Measurements from ENCODE around the gene PPM1M.
"Not testable (repeated sequence)": the region's sequence is repeated elsewhere in the genome, so short reads cannot be mapped to it uniquely, and the experiment has no call there.

PPM1M gene

DNA sequence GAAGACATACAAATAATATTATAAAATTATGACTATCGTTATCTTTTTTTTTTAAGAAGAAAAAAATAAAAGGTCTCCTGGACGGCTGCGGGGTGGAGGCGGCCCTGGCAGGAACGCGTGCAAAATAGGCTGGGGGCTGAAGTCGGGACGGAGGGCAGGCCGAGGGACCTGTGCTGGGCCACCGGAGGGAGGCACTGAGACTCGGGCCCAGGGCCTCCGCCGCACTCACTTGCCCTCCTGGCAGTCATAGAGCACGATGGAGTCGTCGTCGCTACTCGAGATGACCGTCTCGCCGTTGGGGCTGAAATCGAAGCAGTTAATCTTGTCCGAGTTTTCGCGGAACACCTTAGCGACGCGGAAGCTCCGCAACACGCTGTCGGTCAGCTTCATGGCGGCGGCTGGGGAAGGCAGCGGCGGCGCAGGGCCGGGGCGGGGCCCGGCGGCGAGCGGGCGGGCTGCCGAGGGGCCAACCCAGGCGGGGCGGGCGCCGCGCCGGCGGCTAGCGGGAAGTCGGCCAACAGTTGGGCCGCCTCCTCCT, 32.5 kb downstream of the PPM1M start:
- peak; percentile 48 for DNase-seq (ENCODE audit: low read depth)

DNA sequence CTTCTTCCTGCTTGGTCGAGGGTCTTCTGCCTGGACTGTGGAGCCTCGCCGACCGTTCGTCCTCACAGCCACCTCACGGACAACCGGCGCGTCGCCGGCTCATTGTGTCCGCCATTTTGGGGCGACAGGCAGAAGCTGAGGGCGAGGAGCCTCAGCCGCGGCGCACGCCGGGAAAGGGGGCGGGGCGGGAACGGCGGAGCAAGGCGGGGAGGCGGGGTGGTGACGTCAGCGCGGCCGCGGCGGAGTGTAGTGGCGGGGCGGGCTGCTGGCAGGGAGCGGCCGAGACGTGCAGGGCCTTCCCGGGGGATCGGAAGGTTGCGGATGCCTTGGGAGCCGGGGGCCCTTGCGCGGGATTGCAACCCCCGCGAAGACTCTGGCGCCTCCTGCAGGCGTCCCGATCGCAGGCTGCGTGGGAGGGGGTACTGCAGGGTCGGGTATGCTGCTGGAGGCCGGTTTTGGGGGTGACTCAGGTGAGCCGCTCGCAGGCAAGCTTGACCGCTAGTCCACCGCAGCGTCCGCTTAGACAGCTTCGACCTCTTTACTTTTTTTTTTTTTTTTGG, 33.0 kb downstream of the PPM1M start, which contains the start of gene WDR82:
Gene WDR82, minus strand, starts transcription at position 140 of the 560 bp plus-strand sequence. CDS start 288 bp downstream, outside the sequence.
- peak; percentile 96 for DNase-seq (ENCODE audit: low read depth)

GRCh38 chr3:52279596-52279995, 34.0 kb downstream of the PPM1M start:
- no peak for DNase-seq (ENCODE audit: low read depth)

- no peak for DNase-seq (ENCODE audit: low read depth)
Measured at GRCh38 chr3:52280050-52280461, 34.5 kb downstream of the PPM1M start.

GRCh38 chr3:52281981-52282801, 36.6 kb downstream of the PPM1M start:
- no peak for DNase-seq (ENCODE audit: low read depth)

- DNase-seq (ENCODE audit: low read depth): no peak
Measured at GRCh38 chr3:52283306-52283705, 37.7 kb downstream of the PPM1M start.

DNA sequence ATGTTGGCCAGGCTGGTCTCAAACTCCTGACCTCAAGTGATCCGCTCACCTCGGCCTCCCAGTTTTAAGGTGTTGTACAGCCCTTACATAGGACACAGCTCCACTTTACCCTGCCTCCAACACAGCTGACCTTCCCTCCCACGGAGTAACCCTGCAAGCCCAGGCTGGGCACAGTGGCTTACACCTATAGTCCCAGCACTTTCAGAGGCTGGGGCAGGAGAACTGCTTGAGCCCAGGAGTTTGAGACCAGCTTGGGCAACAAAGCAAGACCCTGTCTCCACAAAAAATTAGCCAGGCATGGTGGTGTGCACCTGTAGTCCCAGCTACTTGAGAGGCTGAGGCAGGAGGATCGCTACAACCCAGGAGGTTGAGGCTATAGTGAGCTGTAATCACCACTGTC, 38.5 kb downstream of the PPM1M start:
- DNase-seq (ENCODE audit: low read depth): not testable (repeated sequence)

DNA sequence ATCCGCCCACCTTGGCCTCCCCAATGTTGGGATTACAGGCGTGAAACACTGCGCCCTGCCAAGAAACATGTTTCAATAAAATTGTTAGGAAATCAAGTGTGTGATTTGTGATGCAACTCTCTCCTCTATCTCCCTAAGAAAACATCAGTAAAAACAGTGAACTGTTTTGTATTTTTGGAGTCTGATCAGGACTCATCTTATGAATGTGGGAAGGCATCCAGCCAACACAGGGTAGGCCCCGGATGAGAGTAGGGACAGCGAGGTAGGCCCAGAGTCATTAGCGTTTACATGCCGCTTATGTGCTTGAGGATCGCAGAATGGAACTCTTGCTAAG, 41.2 kb downstream of the PPM1M start:
- DNase-seq (ENCODE audit: low read depth): no peak

DNA sequence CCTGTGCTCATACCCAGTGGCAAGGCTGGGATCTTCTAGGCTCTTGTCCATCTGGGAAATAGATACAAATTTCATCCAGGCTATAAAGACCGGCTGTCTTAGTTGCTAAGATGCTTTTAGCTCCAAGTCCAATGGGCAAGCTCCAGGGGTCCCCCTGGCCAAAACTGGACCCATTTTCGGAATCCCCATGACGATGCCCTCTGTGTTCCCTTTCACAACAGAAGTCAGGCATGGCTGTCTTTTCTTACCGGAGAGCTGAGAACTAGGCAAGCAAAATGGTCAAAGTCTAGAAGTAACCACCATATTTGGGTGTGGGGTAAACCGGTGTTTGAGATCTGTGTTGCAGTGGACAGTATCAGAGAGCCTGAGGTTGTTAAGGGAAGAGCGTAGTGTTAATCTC, 43.1 kb downstream of the PPM1M start:
- DNase-seq (ENCODE audit: low read depth): no peak

DNA sequence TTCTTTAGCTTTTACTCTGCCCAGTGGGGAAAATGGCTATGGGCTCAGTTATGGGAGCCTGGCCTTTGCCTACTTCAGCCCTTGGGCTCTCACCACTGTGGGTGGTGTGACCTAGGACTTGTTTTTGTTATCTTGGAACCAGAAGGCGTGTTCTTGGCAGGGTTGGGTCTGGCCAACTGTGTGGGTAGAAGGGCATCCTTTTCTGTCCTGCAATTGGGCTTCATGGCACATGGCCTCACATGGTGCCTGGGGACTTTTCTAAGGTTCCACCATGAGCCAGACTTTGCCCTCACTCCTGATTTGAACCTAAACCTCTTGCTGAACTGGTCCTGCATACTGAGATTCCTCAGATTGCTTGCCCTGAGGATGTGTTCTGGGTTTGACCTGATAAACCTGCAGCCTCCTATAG, 43.8 kb downstream of the PPM1M start:
- DNase-seq (ENCODE audit: low read depth): no peak

- no peak for DNase-seq (ENCODE audit: low read depth)
Measured at GRCh38 chr3:52289747-52290595, 44.4 kb downstream of the PPM1M start.

- no peak for DNase-seq (ENCODE audit: low read depth)
Measured at GRCh38 chr3:52290596-52291507, 45.3 kb downstream of the PPM1M start.

GRCh38 chr3:52291508-52292181, 46.1 kb downstream of the PPM1M start:
- no peak for DNase-seq (ENCODE audit: low read depth)

- DNase-seq (ENCODE audit: low read depth): no peak
Measured at GRCh38 chr3:52292247-52293065, 46.9 kb downstream of the PPM1M start.

GRCh38 chr3:52293491-52294319, 48.1 kb downstream of the PPM1M start:
- no peak for DNase-seq (ENCODE audit: low read depth)

DNA sequence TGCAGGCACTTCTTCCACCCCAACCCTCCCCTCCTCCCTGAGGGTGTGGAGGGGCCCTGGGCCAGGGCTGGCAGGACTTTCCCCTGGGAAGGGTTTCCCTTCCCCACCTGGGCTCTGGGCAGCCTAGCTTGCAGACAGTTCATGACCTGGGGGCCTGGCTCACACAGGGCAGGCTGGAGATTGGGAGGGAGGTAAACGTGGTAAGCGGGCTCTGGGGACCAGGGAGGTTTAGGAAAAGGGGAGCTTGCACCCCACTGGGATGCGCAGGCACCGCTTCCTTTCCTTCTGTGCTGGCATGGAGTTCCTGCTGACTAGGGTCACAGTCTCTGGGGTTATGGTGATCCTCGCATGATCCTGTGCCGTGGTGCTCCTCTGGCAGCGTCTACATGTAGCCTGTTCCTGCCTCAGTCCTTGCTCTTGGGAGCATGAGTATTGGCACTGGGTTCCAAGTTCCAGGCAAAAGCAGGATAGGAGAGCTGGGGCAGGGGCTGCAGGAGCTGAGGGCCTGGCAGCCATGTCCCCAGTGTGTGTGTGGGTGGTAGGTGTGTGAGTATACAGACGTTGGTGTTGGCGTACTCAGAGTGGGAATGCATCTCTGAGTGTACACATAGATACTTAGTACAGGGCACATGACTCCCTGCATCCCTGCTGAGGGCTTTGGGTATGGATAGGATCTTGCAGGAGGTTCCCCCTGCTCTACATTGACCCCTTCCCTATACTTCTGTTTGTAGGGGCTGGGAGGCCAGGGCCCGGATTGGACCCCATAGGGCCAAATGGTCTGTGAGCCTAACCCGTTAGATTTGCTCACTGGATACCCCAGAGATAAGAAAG, 49.0 kb downstream of the PPM1M start:
- no peak for DNase-seq (ENCODE audit: low read depth)

DNA sequence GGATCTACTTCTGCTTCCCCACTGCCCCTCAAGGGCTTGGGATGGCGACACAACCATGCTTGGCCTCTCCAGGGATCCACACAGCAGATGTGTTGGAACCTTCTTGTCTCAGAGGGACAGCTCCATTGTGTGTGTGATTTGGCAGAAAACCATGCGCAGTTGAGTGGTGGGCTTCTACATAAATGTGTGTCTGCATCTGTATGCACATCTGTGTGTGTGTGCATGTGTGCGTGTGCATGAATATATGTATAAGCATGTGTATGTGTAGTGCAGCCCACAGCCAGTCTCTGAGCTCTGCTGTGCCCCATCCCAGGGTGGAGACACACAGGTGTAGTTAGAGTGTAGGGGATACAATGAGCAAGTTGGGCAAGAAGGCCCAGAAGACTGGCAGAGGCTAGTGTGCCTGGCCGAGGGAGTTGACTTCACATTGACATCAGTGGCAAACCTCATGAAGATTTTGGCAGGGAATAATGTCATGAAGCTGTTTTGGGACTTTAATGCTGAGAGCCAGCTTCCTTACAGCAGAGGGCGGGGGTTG, 50.2 kb downstream of the PPM1M start:
- DNase-seq (ENCODE audit: low read depth): no peak

Data from T-helper 22 cell (primary cell).